ENCODE results near the gene HDAC9. TPM values are rescaled to one million over a fixed set of nuclear protein-coding genes. Genes with fewer than 3 reads are reported as not detected.

HDAC9 gene
- total RNA-seq, 2 experiments from 2014 or later = 0.69 to 0.94 TPM

GRCh38 chr7:18900803-18901202, 405.3 kb downstream of the HDAC9 start:
- ChIA-PET POLR2A (no interaction called here), CTCF (no interaction called here)
- H3K36me3 Mint-ChIP-seq (ENCODE audit: low read depth) = no peaks in the 10 kb centered on the region
- H3K4me3 Mint-ChIP-seq = no peak overlapping the region
- no peaks in the 10 kb centered on the region for H3K4me1 Mint-ChIP-seq
- ATAC-seq (no peak), DNase-seq (no peak)
- H3K27me3 Mint-ChIP-seq = no peaks in the 10 kb centered on the region
- intact Hi-C loops (cut with DNase I, micrococcal nuclease) = no loop called here
- no peak overlapping the region for H3K27ac Mint-ChIP-seq
- H3K9me3 Mint-ChIP-seq (ENCODE audit: low read depth) = peaks cover 3% of the 10 kb centered on the region

- no peaks in the 10 kb centered on the region for H3K27me3 Mint-ChIP-seq
These were observed 405.8 kb downstream of the HDAC9 start for GRCh38 chr7:18901351-18901750.

GRCh38 chr7:18901982-18902421, 406.5 kb downstream of the HDAC9 start:
- Mint-ChIP-seq H3K9me3 (ENCODE audit: low read depth) (peaks cover 3% of the 10 kb centered on the region), H3K4me1 (no peaks in the 10 kb centered on the region), H3K36me3 (ENCODE audit: low read depth) (no peaks in the 10 kb centered on the region), H3K4me3 (no peak overlapping the region), H3K27ac (no peak overlapping the region), H3K27me3 (no peaks in the 10 kb centered on the region)
- ChIA-PET CTCF (no interaction called here), POLR2A (no interaction called here)
- intact Hi-C loops (cut with DNase I, micrococcal nuclease) = no loop called here
- DNase-seq (no peak), ATAC-seq (no peak)

More at GRCh38 chr7:18901351-18901750, 405.8 kb downstream of the HDAC9 start:
- ATAC-seq (no peak), DNase-seq (no peak)
- ChIA-PET POLR2A (no interaction called here), CTCF (no interaction called here)
- peaks cover 3% of the 10 kb centered on the region for H3K9me3 Mint-ChIP-seq (ENCODE audit: low read depth)
- H3K27ac Mint-ChIP-seq = no peak overlapping the region
- intact Hi-C loops (cut with DNase I, micrococcal nuclease) = no loop called here
- no peak overlapping the region for H3K4me3 Mint-ChIP-seq
- no peaks in the 10 kb centered on the region for H3K36me3 Mint-ChIP-seq (ENCODE audit: low read depth)
- H3K4me1 Mint-ChIP-seq = no peaks in the 10 kb centered on the region

- H3K36me3 Mint-ChIP-seq (ENCODE audit: low read depth) = no peaks in the 10 kb centered on the region
- CTCF ChIA-PET = interaction anchor here (0.6 kb wide), 1 partner anchor 10 kb away, joined by 3 read pairs; no protein-coding TSS in a partner anchor
- intact Hi-C loops (cut with DNase I, micrococcal nuclease) = no loop called here
These were observed 407.3 kb downstream of the HDAC9 start for GRCh38 chr7:18902892-18903291.

GRCh38 chr7:18903695-18904094, 408.1 kb downstream of the HDAC9 start:
- Mint-ChIP-seq H3K27me3 (no peaks in the 10 kb centered on the region), H3K9me3 (ENCODE audit: low read depth) (peaks cover 7% of the 10 kb centered on the region)
- CTCF ChIA-PET = no interaction called here

More at GRCh38 chr7:18902892-18903291, 407.3 kb downstream of the HDAC9 start:
- no peak for ATAC-seq
- no peak for DNase-seq
- H3K27ac Mint-ChIP-seq = no peak overlapping the region
- POLR2A ChIA-PET = interaction anchor here (0.5 kb wide), 1 partner anchor 46 kb away, joined by 3 read pairs; no protein-coding TSS in a partner anchor
- H3K27me3 Mint-ChIP-seq = no peaks in the 10 kb centered on the region
- no peak overlapping the region for H3K4me3 Mint-ChIP-seq
- H3K9me3 Mint-ChIP-seq (ENCODE audit: low read depth) = peaks cover 3% of the 10 kb centered on the region
- no peaks in the 10 kb centered on the region for H3K4me1 Mint-ChIP-seq

GRCh38 chr7:18905316-18905943, 409.9 kb downstream of the HDAC9 start:
- Mint-ChIP-seq H3K9me3 (ENCODE audit: low read depth) (peaks cover 11% of the 10 kb centered on the region), H3K27ac (no peak overlapping the region), H3K4me1 (no peaks in the 10 kb centered on the region), H3K36me3 (ENCODE audit: low read depth) (no peaks in the 10 kb centered on the region), H3K27me3 (no peaks in the 10 kb centered on the region), H3K4me3 (no peak overlapping the region)
- POLR2A ChIA-PET = no interaction called here
- no peak for DNase-seq
- CTCF ChIA-PET = no interaction called here
- intact Hi-C loops (cut with DNase I, micrococcal nuclease) = no loop called here
- ATAC-seq = no peak

More at GRCh38 chr7:18903695-18904094, 408.1 kb downstream of the HDAC9 start:
- DNase-seq = no peak
- H3K27ac Mint-ChIP-seq = no peak overlapping the region
- H3K4me3 Mint-ChIP-seq = no peak overlapping the region
- intact Hi-C loops (cut with DNase I, micrococcal nuclease) = no loop called here
- POLR2A ChIA-PET = no interaction called here
- no peaks in the 10 kb centered on the region for H3K4me1 Mint-ChIP-seq
- H3K36me3 Mint-ChIP-seq (ENCODE audit: low read depth) = no peaks in the 10 kb centered on the region
- no peak for ATAC-seq

GRCh38 chr7:18906901-18907300, 411.4 kb downstream of the HDAC9 start:
- ATAC-seq = no peak
- H3K4me3 Mint-ChIP-seq = no peak overlapping the region
- DNase-seq = no peak
- intact Hi-C loops (cut with DNase I, micrococcal nuclease) = no loop called here
- H3K36me3 Mint-ChIP-seq (ENCODE audit: low read depth) = no peaks in the 10 kb centered on the region
- H3K27ac Mint-ChIP-seq = no peak overlapping the region
- CTCF ChIA-PET = no interaction called here
- H3K27me3 Mint-ChIP-seq = no peaks in the 10 kb centered on the region
- POLR2A ChIA-PET = no interaction called here
- H3K4me1 Mint-ChIP-seq = no peaks in the 10 kb centered on the region
- peaks cover 13% of the 10 kb centered on the region for H3K9me3 Mint-ChIP-seq (ENCODE audit: low read depth)

- H3K36me3 Mint-ChIP-seq (ENCODE audit: low read depth) = no peaks in the 10 kb centered on the region
- H3K9me3 Mint-ChIP-seq (ENCODE audit: low read depth) = peaks cover 15% of the 10 kb centered on the region
- intact Hi-C loops (cut with DNase I, micrococcal nuclease) = no loop called here
- H3K4me1 Mint-ChIP-seq = no peaks in the 10 kb centered on the region
- ATAC-seq (no peak), DNase-seq (no peak)
- POLR2A ChIA-PET = no interaction called here
- CTCF ChIA-PET = no interaction called here
- no peaks in the 10 kb centered on the region for H3K27me3 Mint-ChIP-seq
- no peak overlapping the region for H3K27ac Mint-ChIP-seq
- no peak overlapping the region for H3K4me3 Mint-ChIP-seq
These were observed 417.6 kb downstream of the HDAC9 start for GRCh38 chr7:18913106-18913505.

GRCh38 chr7:18916826-18917225, 421.3 kb downstream of the HDAC9 start:
- intact Hi-C loops (cut with DNase I, micrococcal nuclease) = no loop called here
- no peak for DNase-seq
- H3K27ac Mint-ChIP-seq = no peak overlapping the region
- H3K4me3 Mint-ChIP-seq = no peak overlapping the region
- no peaks in the 10 kb centered on the region for H3K4me1 Mint-ChIP-seq
- H3K27me3 Mint-ChIP-seq = no peaks in the 10 kb centered on the region
- peaks cover 10% of the 10 kb centered on the region for H3K9me3 Mint-ChIP-seq (ENCODE audit: low read depth)
- POLR2A ChIA-PET = no interaction called here
- ATAC-seq = no peak
- CTCF ChIA-PET = no interaction called here
- no peaks in the 10 kb centered on the region for H3K36me3 Mint-ChIP-seq (ENCODE audit: low read depth)

- H3K27me3 Mint-ChIP-seq = no peaks in the 10 kb centered on the region
- H3K4me1 Mint-ChIP-seq = no peaks in the 10 kb centered on the region
- no peak overlapping the region for H3K4me3 Mint-ChIP-seq
- H3K27ac Mint-ChIP-seq = no peak overlapping the region
- intact Hi-C loops (cut with DNase I, micrococcal nuclease) = no loop called here
- ChIA-PET CTCF (no interaction called here), POLR2A (no interaction called here)
- ATAC-seq (no peak), DNase-seq (no peak)
- no peaks in the 10 kb centered on the region for H3K9me3 Mint-ChIP-seq (ENCODE audit: low read depth)
- no peaks in the 10 kb centered on the region for H3K36me3 Mint-ChIP-seq (ENCODE audit: low read depth)
These were observed 431.6 kb downstream of the HDAC9 start for GRCh38 chr7:18927134-18927533.

GRCh38 chr7:18936265-18936664, 440.7 kb downstream of the HDAC9 start:
- DNase-seq (no peak), ATAC-seq (no peak)
- peaks cover 11% of the 10 kb centered on the region for H3K9me3 Mint-ChIP-seq (ENCODE audit: low read depth)
- ChIA-PET CTCF (no interaction called here), POLR2A (no interaction called here)
- H3K36me3 Mint-ChIP-seq (ENCODE audit: low read depth) = no peaks in the 10 kb centered on the region
- no peak overlapping the region for H3K4me3 Mint-ChIP-seq
- H3K4me1 Mint-ChIP-seq = no peaks in the 10 kb centered on the region
- H3K27me3 Mint-ChIP-seq = no peaks in the 10 kb centered on the region
- intact Hi-C loops (cut with DNase I, micrococcal nuclease) = no loop called here
- no peak overlapping the region for H3K27ac Mint-ChIP-seq

GRCh38 chr7:18939771-18940592, 444.4 kb downstream of the HDAC9 start:
- H3K36me3 Mint-ChIP-seq (ENCODE audit: low read depth) = no peaks in the 10 kb centered on the region
- intact Hi-C loops (cut with DNase I, micrococcal nuclease) = no loop called here
- no peak overlapping the region for H3K27ac Mint-ChIP-seq
- no peaks in the 10 kb centered on the region for H3K27me3 Mint-ChIP-seq
- H3K9me3 Mint-ChIP-seq (ENCODE audit: low read depth) = peaks cover 5% of the 10 kb centered on the region
- ChIA-PET CTCF (no interaction called here), POLR2A (no interaction called here)
- H3K4me3 Mint-ChIP-seq = no peak overlapping the region
- DNase-seq = no peak
- ATAC-seq = no peak
- H3K4me1 Mint-ChIP-seq = no peaks in the 10 kb centered on the region

All from activated CD4-positive, alpha-beta T cell treated with anti-CD3 and anti-CD28 coated beads for 36 hours (primary cell).